ENCODE data around the gene CLMP. TPM values are rescaled to one million over a fixed set of nuclear protein-coding genes. Genes with fewer than 3 reads are reported as not detected.

CLMP gene
- total and polyA plus RNA-seq, 9 donors: 11.9 to 70.5 (median 25.3) TPM

- Histone ChIP-seq H3K4me3 (no peak overlapping the region), H3K36me3 (no peaks in the 10 kb centered on the region), H3K27ac (no peak overlapping the region), H3K4me1 (ENCODE audit: insufficient read depth) (peaks cover 6% of the 10 kb centered on the region), H3K9me3 (no peaks in the 10 kb centered on the region), H3K27me3 (no peaks in the 10 kb centered on the region)
- WGBS, 3 donors: 63 to 92% (median 91%) methylated on average over 5 of the region's 5 CpGs
- intact Hi-C loops (cut with DNase I): no loop called here
- no peak for DNase-seq
- TF ChIP-seq EP300 (IDR thresholded peaks at IDR 0.05) (no peak), POLR2A (IDR thresholded peaks at IDR 0.05) (no peak), CTCF (IDR thresholded peaks at IDR 0.05) (no peak)
Measured at GRCh38 chr11:123143476-123143875, 51.6 kb downstream of the CLMP start.

GRCh38 chr11:123139206-123139605, 55.8 kb downstream of the CLMP start:
- Histone ChIP-seq H3K27ac (no peak overlapping the region), H3K4me1 (ENCODE audit: insufficient read depth) (peaks cover 6% of the 10 kb centered on the region), H3K27me3 (no peaks in the 10 kb centered on the region), H3K36me3 (no peaks in the 10 kb centered on the region), H3K4me3 (no peak overlapping the region), H3K9me3 (no peaks in the 10 kb centered on the region)
- DNase-seq: no peak
- intact Hi-C loops (cut with DNase I): no loop called here
- WGBS, 3 donors: 77 to 86% (median 83%) methylated on average over 4 of the region's 4 CpGs
- no peak for TF ChIP-seq CTCF (IDR thresholded peaks at IDR 0.05)
- TF ChIP-seq EP300 (IDR thresholded peaks at IDR 0.05): no peak
- no peak for TF ChIP-seq POLR2A (IDR thresholded peaks at IDR 0.05)

GRCh38 chr11:123137431-123138224, 57.4 kb downstream of the CLMP start:
- DNase-seq: peak; percentile 75 to 84 (median 78)
- H3K27me3 ChIP-seq: no peaks in the 10 kb centered on the region
- intact Hi-C loops (cut with DNase I): no loop called here
- H3K27ac ChIP-seq: peak overlapping the region; percentile 10 to 61
- WGBS, 3 donors: 7% methylated on average over 24 of the region's 24 CpGs
- H3K9me3 ChIP-seq: no peaks in the 10 kb centered on the region
- H3K4me1 ChIP-seq (ENCODE audit: insufficient read depth): peaks cover 6% of the 10 kb centered on the region
- no peak overlapping the region for H3K4me3 ChIP-seq
- no peak for TF ChIP-seq CTCF (IDR thresholded peaks at IDR 0.05)
- no peaks in the 10 kb centered on the region for H3K36me3 ChIP-seq

GRCh38 chr11:123135863-123136446, 59.1 kb downstream of the CLMP start:
- H3K4me3 ChIP-seq: no peak overlapping the region
- no peaks in the 10 kb centered on the region for H3K27me3 ChIP-seq
- H3K27ac ChIP-seq: peak overlapping the region in 1 of 2 donors; percentile 2
- peaks cover 6% of the 10 kb centered on the region for H3K4me1 ChIP-seq (ENCODE audit: insufficient read depth)
- no peaks in the 10 kb centered on the region for H3K36me3 ChIP-seq
- TF ChIP-seq EP300 (IDR thresholded peaks at IDR 0.05) (no peak), CTCF (IDR thresholded peaks at IDR 0.05) (no peak), POLR2A (IDR thresholded peaks at IDR 0.05) (no peak)
- no peaks in the 10 kb centered on the region for H3K9me3 ChIP-seq
- 77 to 81% (median 77%) methylated on average over 18 of the region's 18 CpGs for WGBS, 3 donors
- intact Hi-C loops (cut with DNase I): no loop called here
- no peak for DNase-seq

Measured in ovary (tissue), 9 donors.